Kidney (tissue), 14 donors: ENCODE measurements around the gene ADAMTSL4. TPM values are rescaled to one million over a fixed set of nuclear protein-coding genes. Genes with fewer than 3 reads are reported as not detected.
"Not testable (repeated sequence)": the region's sequence is repeated elsewhere in the genome, so short reads cannot be mapped to it uniquely, and the experiment has no call there.

Experiments
- DNase-seq, 5 donors: peaks; one replicate each; pipeline ENCODE4 v3.0.0-alpha.2; 2013 to 2020
- FAIRE-seq: peaks from 2 replicates; lab custom pipeline; 2012; peaks lifted over from hg19 to GRCh38; lab: Jason Lieb, UNC
- H3K27ac ChIP-seq, 2 donors: one replicate each; pipeline ENCODE4 v1.7.0; 2013; ENCODE audit warnings: low read depth in 2 of 2, low read length in 2 of 2, inconsistent platforms in 1 of 2
- H3K27me3 ChIP-seq: one replicate; pipeline ENCODE4 v1.7.1; 2013; ENCODE audit warnings: low read length, inconsistent platforms; ENCODE audit not compliant: control insufficient read depth, insufficient read depth
- H3K36me3 ChIP-seq, 3 donors: one replicate each; pipeline versions ENCODE4 v1.7.0 to v1.7.1; 2013; ENCODE audit warnings: low read length in 3 of 3, control low read depth in 1 of 3, inconsistent platforms in 1 of 3; ENCODE audit not compliant: insufficient read depth in 3 of 3, control insufficient read depth in 2 of 3
- H3K4me1 ChIP-seq, 3 donors: one replicate each; pipeline versions ENCODE4 v1.7.0 to v1.7.1; 2013; ENCODE audit warnings: low read length in 3 of 3, inconsistent platforms in 1 of 3, low read depth in 1 of 3; ENCODE audit not compliant: control insufficient read depth in 2 of 3, insufficient read depth in 2 of 3
- H3K4me3 ChIP-seq, 3 donors: one replicate each; pipeline versions ENCODE4 v1.7.0 to v1.8.1; 2013; ENCODE audit warnings: low read length in 3 of 3, control low read depth in 1 of 3, inconsistent platforms in 1 of 3
- H3K9ac ChIP-seq, 3 donors: one replicate each; pipeline versions ENCODE4 v1.7.0 to v1.7.1; 2013; ENCODE audit warnings: low read length in 3 of 3, control low read depth in 1 of 3, inconsistent platforms in 1 of 3
- H3K9me3 ChIP-seq, 3 donors: one replicate each; pipeline versions ENCODE4 v1.7.0 to v1.7.1; 2013; ENCODE audit warnings: low read length in 3 of 3, control low read depth in 1 of 3, inconsistent platforms in 1 of 3; ENCODE audit not compliant: control insufficient read depth in 2 of 3, insufficient read depth in 1 of 3
- intact Hi-C: fragments of 100-400 bp; cut with DNase I; formaldehyde crosslinking; loops from one replicate; pipeline ENCODE4 v1.11.1; 2022
- polyA plus RNA-seq: library from polyadenylated mRNA; stranded (reverse); fragments of 350-450 nt; fragmentation: Illumina TruSeq; extraction: RNeasy Lipid Tissue Mini Kit (QIAGEN cat#74804); gene quantifications from one replicate; pipeline ENCODE4 v1.2.3, GENCODE V29; 2014; ENCODE audit warnings: low read depth, low replicate concordance; ENCODE audit not compliant: insufficient read depth
- total RNA-seq: library from RNA; stranded (reverse); fragmentation: NEBNext Ultra II Directional; extraction: Animal tissue kit (Norgen Biotek cat#: 25700); gene quantifications from one replicate; pipeline ENCODE4 v1.2.1, GENCODE V29; 2021
- TF ChIP-seq, protein P1 (sequence below): IDR thresholded peaks from 3 replicates; pipeline ENCODE4 v1.5.1; 2012; ENCODE audit warnings: mild to moderate bottlenecking, moderate library complexity, borderline replicate concordance; ENCODE audit not compliant: insufficient read depth; ENCODE audit errors: extremely low read depth
- donor health status: control.
- donor health status: control.
- donor health status: control.
- donor health status: control.
- donor health status: control.
- donor health status: DM: yes; HTN: yes; CAD: no.
- donor health status: Normal renal cell carcinoma (clear cell type).

ADAMTSL4 gene
- total and polyA plus RNA-seq, 2 donors from 2014 or later, result 6.9 to 20.0 TPM

DNA sequence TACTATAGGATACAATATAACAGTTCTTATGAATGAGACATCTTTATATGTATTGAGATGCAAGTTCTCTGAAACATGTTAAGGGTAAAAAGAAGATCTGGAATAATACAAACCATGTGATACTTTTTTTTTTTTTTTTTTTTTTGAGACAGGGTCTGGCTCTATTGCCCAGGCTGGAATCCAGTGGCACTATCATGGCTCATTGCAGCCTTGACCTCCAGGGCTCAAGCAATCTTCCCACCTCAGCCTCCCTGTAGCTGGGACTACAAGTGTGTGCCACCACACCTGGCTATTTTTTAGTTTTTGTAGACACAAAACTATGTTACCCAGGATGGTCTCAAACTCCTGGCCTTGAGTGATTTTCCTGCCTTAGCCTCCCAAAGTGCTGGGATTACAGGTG is 52.3 kb downstream of the ADAMTSL4 start:
- no peak overlapping the region for H3K9ac ChIP-seq
- H3K27ac ChIP-seq, result no peak overlapping the region
- no peak overlapping the region for H3K4me3 ChIP-seq
- peaks cover 0 to 4% (median 4%) of the 10 kb centered on the region in 3 donors for H3K4me1 ChIP-seq
- H3K36me3 ChIP-seq, result peaks cover 0 to 4% (median 0%) of the 10 kb centered on the region in 3 donors
- FAIRE-seq (no peak), DNase-seq (no peak)
- intact Hi-C loops, result no loop called here
- TF ChIP-seq, protein P1, sequence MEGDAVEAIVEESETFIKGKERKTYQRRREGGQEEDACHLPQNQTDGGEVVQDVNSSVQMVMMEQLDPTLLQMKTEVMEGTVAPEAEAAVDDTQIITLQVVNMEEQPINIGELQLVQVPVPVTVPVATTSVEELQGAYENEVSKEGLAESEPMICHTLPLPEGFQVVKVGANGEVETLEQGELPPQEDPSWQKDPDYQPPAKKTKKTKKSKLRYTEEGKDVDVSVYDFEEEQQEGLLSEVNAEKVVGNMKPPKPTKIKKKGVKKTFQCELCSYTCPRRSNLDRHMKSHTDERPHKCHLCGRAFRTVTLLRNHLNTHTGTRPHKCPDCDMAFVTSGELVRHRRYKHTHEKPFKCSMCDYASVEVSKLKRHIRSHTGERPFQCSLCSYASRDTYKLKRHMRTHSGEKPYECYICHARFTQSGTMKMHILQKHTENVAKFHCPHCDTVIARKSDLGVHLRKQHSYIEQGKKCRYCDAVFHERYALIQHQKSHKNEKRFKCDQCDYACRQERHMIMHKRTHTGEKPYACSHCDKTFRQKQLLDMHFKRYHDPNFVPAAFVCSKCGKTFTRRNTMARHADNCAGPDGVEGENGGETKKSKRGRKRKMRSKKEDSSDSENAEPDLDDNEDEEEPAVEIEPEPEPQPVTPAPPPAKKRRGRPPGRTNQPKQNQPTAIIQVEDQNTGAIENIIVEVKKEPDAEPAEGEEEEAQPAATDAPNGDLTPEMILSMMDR, result no peak
- H3K27me3 ChIP-seq, result no peaks in the 10 kb centered on the region
- H3K9me3 ChIP-seq, result no peaks in the 10 kb centered on the region

DNA sequence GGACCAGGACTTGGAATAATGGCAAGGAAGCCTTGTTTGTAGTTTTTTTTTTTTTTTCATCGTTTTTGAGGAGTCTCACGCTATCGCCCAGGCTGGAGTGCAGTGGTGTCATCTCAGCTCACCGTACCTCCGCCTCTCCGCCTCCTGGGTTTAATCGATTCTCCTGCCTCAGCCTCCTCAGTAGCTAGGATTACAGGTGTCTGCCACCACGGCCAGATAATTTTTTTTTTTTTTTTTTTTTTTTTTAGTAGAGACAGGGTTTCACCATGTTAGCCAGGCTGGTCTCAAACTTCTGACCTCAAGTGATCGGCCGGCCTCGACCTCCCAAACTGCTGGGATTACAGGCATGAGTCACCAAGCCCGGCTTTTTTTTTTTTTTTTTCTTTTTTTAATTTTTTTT is 53.2 kb downstream of the ADAMTSL4 start:
- H3K27me3 ChIP-seq, FAIRE-seq, H3K9me3 ChIP-seq, H3K36me3 ChIP-seq, H3K4me3 ChIP-seq, intact Hi-C loops, H3K9ac ChIP-seq, DNase-seq, H3K4me1 ChIP-seq, H3K27ac ChIP-seq: not testable (repeated sequence)

DNA sequence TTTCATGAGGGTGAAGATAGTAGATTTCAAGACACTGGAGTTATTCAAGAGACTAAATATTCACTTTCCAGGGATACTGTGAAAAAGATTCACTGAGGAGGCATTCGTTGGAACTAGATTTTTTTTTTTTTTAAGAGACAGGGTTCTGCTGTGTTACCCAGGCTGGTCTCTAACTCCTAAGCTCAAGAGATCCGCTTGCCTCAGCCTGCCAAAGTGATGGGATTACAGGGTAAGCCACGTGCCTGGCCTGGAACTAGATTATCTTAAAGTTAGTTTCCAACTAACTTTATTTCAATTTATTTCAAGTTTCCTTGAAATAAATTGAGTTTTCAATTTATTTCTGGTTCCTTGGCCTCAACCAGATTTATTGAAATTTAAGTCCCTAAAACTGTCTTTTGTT is 54.5 kb downstream of the ADAMTSL4 start:
- H3K4me1 ChIP-seq, result peaks cover 0 to 4% (median 4%) of the 10 kb centered on the region in 3 donors
- TF ChIP-seq, protein P1, result no peak
- H3K9ac ChIP-seq, result no peak overlapping the region
- no peak overlapping the region for H3K4me3 ChIP-seq
- no peaks in the 10 kb centered on the region for H3K27me3 ChIP-seq
- no peaks in the 10 kb centered on the region for H3K9me3 ChIP-seq
- FAIRE-seq (no peak), DNase-seq (no peak)
- intact Hi-C loops, result no loop called here
- no peaks in the 10 kb centered on the region for H3K36me3 ChIP-seq
- H3K27ac ChIP-seq, result no peak overlapping the region

DNA sequence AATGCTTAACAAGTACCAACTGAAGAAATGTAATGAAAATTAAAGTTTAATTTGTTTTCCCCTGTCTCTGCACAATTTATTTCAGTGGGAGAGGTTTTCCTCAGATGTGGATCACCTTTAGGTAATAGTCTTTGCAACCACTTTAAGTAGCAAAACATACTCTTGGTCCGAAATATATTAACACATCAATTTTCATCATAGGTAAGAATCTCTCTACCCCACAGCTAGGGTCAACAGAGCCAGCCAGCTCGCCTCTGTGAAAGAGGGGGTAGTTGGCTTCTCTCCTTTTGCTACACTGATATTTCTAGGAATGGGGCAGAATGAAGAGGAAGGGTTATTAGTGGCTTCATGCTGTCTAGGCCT is 55.0 kb downstream of the ADAMTSL4 start:
- no peak for FAIRE-seq
- no peaks in the 10 kb centered on the region for H3K36me3 ChIP-seq
- H3K9ac ChIP-seq, result no peak overlapping the region
- no peaks in the 10 kb centered on the region for H3K27me3 ChIP-seq
- H3K4me1 ChIP-seq, result peaks cover 0 to 4% (median 4%) of the 10 kb centered on the region in 3 donors
- TF ChIP-seq, protein P1, result no peak
- DNase-seq, result no peak
- H3K4me3 ChIP-seq, result no peak overlapping the region
- intact Hi-C loops, result no loop called here
- H3K9me3 ChIP-seq, result no peaks in the 10 kb centered on the region
- peak overlapping the region; percentile 19 to 47 for H3K27ac ChIP-seq

DNA sequence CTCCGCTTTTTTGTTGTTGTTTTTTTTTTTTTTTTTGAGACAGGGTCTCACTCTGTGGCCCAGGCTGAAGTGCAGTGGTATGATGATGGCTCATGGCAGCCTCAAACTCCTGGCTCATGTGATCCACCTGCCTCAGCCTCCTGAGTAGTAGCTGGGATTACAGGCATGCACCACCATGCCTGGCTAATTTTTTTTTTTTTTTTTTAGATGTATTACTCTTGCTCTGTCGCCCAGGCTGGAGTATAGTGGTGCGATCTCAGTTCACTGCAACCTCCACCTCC is 56.2 kb downstream of the ADAMTSL4 start:
- peak overlapping the region; percentile 47 to 61 for H3K27ac ChIP-seq
- H3K36me3 ChIP-seq, DNase-seq, H3K9me3 ChIP-seq, FAIRE-seq, H3K9ac ChIP-seq, H3K27me3 ChIP-seq, H3K4me1 ChIP-seq, H3K4me3 ChIP-seq, intact Hi-C loops: not testable (repeated sequence)
